Stimulated activated CD4-positive, alpha-beta T cell treated with anti-CD3 and anti-CD28 coated beads, TNF-alpha, amount 100 ng/mL, for 24 hours (primary cell): ENCODE results near the gene EPHA2.
"Not testable (repeated sequence)": the region's sequence is repeated elsewhere in the genome, so short reads cannot be mapped to it uniquely, and the experiment has no call there.

Experiments used
- DNase-seq, 3 experiments: peaks; one replicate each; pipeline ENCODE4 v3.0.0-alpha.2; 2020; ENCODE audit warnings: low read depth in 3 of 3

Gene EPHA2

DNA sequence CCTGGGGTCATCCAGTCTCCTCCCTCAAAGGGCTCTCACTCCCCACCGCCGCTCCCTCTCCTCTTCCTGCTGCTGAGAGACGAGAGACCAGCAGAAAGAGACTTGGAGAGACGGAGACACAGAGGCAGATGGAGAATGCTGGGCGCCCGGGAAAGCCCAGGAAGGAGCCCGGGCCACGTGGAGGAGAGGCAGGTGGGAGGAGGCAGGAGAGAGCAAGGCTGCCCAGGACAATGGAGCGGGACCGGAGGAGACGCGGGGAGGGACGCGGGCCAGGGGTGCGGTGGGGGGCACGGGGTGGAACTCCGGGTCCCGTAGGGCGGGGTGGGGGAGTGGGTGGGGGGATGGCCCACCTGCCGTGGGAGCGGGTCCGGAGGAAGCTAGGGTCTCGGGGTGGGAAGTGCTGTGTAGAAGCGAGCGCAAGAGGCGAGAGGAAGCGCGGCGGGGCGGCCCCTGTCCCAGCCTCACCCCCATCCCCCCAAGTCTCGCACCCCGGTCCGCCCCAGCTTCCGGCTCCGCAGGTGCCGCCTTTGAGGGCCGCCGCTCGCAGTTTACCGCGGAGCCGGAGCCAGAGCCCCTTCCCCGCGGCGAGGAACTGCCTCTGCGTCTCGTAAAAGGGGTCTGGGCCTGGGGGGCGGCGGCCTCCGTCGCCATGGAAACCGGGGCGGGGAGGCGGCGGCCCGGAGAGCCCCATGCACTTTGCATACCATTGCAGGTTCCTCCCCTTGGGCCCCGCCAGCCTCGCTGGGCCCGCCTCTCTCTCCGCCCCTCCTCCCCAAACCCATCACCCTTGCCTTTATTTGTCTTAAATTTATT is 11.7 kb upstream of the EPHA2 start:
- peak; percentile 33 to 53 (median 37) for DNase-seq

DNA sequence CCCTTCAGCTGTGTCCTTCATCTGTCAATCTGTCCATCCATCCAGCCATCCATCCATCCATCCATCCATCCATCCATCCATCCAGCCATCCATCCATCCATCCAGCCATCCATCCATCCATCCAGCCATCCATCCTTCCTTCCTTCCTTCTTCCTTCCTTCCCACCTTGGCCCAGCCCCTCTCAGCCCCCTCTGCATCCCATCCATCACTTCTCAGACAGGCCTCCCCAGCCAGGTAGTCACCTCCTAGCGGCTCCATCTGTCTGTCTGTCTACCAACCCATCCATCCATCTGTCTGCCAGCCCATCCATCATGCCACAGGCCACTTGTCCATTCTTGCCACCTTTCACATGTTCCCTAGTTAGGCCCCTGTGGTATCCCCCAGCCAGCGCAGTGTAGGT is 10.2 kb upstream of the EPHA2 start:
- DNase-seq: no peak

DNA sequence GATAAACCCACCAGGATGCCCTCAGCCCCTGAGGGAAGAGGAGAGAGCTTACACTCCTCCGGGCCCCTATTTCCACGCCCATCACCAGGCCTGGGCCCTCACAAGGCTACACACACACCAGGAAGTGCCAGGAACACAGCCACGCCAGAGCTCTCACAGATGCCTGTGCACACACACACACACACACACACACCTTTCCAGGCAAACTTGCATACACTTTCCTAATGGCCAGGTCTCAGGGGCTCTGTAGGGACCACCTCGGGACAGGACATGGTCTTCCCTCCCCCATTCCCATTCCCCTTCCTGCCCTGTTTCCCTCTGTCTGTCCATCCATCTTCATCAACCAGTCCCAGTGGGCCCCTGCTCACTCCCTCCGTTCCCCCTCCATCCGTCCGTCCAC is 9.7 kb upstream of the EPHA2 start:
- DNase-seq: no peak

DNA sequence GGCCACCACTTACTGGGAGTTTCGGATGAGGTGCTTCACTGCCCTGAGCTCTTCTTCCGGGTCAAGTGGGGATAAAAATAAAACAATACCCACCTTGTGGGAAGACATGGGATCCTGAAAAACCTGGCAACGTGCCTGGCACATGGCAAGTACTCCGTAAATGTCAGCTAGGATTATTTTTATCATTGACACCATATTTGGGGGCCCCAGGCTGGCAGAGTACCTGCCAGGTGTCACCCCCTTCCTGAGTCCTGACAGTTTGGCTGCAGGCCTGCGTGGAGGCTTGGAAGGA is 9.2 kb upstream of the EPHA2 start:
- DNase-seq: no peak

DNA sequence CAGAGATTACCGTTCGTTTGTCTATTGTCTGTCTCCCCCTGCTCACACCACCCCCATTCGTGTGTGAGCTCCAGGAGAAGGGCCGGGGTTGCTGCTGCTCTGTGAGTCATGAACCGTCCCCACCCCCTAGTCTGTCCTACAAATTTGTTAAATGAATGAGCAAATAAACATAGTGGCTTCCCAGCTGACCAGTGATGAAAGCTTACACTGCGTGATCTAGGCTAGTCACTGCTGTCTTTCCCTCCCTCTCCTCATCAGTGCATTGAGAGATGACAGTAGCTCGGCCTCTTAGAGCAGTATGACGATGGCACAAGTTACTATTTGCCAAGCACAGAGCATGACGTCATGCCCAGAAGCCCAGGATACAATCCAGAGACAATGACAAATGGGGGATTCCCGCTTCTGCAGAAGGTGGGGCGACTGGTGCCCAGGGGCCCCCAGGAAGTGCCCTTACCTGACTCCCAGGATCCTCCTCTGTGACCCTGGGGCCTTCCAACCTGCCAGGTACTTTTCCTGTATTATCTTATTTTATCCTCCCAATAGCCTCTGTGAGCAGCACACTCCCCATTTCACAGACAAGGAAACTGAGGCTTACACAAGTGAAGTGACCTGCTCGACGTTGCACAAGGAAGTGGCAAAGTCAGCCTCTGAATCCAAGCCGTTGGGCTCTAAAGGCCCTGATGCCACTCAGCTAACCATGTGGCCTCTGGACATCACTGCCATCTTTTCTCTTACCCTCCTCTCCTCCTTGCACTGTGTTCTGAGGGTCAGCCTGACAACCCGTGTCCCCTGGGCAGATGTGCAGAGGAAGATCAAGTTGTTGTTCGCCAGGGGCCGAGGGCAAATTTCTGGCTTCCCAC is 8.6 kb upstream of the EPHA2 start:
- no peak for DNase-seq

DNA sequence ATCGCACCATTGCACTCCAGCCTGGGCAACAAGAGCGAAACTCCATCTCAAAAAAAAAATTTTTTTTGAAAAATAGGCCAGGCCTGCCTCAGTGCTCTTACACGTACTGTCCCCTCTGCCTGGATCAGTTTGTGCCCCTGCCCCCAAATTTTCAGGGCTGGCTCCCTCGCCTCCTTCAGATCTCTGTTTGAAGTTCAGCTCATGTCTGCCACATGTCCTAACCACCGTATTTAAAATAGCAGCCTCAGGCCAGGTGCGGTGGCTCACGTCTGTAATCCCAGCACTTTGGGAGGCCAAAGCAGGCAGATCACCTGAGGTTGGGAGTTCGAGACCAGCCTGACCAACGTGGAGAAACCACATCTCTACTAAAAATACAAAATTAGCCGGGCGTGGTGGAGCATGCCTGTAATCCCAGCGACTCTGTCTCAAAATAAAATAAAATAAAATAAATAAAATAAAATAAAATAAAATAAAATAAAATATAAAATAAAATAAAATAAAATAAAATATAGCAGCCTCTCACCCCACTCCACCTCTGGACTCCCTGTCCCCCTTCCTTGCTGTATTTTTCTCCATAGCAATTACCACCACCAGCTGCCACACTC is 7.8 kb upstream of the EPHA2 start:
- not testable (repeated sequence) for DNase-seq

DNA sequence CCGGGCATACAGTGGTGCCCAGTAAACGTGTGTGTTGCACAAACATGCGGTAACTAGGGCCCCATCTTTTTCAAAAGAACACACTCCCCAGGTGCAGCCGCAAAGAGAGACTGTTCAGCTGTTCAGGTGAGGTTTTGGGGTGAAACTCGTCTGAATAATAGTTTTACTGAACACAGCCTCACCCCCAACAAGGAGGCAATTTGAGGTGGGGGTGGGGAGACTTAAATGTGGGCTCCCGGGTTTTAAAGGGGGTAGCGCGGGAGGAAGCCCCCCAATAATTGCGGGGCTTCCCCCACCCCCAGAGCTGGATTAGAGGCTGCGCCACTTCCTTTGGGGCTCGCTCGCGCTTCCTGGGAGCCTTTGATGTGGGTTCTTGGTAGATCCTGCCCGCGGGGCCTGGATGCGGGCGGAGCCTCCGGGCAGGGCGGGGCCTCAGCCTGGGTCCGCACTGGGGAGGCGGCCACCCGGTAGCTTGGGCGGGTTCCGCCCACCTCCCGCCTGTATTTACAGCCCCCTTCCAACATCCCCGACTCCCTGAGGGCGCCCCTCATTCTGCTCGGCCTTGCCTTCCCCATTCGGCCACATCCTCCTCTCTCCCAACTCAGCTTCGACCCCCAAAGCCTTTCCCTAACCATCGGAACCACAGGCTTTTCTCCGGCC is 6.4 kb upstream of the EPHA2 start:
- peak in 2 of 3 experiments; percentile 17 to 62 for DNase-seq

DNA sequence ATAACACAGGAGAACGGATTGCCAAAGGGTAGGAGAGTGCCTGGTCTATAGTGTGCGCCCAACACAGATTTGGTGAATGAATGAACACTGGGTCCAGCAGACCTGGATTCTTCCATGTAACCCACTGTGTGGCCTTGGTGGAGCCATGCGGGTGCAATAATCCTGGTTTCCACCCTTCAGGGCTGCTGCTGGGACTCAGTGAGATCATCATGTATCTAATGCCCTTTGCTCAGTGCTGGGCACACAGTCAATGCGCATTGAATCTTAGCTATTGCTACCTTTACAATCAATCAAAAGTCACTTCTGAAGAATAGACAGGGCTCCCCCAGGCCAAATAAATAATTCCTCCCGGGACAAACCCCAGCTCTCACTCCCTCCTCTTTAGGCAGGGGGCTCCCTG is 5.8 kb upstream of the EPHA2 start:
- no peak for DNase-seq

DNA sequence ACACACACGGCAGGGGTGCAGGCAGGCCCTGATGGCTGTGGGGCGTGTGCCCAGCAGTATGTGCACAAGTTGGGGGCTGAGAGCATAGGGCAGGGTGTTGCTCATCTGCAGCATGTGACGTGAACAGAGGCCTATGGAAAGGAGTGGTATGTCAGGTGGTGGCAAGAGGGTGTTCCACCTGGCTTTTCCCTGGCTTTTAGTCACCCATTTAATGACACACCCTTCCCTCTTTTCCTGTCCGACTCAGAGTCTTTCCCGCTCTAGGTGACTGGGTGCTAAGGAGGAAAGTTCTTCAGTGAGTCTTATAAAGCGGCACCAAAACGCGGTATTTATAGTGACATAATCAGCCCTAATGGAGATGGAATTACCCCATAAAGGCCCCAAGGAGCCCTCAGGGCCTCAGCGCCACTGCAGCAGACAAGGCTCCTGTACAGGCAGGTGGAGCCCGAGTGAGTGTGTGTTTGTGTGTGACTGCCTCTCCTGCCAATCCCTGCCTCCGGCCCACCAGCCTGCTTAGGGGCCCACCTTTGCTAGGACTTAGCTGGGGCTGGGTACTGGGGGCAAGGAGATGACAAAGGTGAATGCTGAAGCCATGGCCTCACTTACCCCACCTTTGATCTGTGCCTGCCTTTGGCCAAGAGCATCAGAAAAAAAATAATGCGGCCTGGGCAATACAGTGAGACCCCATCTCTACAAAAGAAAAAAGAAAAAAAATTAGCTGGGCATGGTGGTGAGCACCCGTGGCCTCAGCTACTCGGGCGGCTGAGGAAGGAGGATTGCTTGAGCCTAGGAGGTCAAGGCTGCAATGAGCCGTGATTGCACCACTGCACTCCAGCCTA is 3.3 kb upstream of the EPHA2 start:
- DNase-seq: no peak

DNA sequence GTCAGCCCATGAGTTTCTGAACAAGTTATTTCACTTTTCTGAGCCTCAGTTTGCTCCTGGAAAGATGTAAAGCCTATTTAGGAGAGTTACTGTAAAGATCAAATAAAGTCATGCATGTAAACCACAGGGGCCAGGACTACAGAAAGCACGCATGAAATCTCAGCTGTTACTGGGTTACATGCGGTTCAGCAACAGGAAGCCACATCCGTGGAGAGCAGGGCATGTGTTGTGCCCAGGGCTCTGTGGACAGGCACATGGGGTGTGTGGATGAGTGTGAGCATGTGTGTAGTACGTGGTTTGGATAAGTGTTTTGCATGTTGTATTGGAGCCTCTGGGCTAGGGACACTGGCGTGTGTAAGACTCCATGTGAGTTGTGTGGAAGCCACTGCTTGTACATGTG is 2.2 kb upstream of the EPHA2 start:
- DNase-seq: no peak

DNA sequence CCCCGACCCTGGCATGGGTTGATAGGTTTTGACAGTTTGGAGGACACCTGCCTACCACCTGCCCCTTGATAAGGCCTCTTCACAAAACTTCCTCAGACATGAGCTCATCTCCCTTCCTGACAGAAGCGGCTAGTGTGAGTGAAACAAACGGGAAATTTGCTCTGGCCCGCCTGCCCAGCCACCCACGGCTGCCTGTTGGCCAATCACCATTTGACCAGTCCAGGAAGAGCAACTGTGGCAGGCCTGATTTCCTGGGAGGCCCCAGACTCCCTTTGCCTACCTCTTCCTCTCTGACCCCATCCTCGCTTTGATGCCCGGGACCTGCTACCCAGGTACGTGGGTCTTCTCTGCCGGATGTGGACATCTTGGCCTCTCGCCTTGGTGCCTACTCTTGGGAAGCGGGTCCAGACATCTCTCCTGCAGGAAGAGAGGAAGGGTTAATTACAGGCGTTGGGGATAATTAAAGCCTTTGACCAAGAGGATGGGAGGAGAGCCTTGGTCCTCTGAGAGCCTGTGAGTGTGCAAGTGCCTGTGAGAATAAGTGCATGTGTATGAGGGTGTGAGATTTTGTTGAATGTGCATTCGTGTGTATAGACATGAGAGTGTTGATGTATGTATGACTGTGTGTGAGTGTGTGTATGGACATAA is 1.1 kb upstream of the EPHA2 start:
- DNase-seq: no peak

DNA sequence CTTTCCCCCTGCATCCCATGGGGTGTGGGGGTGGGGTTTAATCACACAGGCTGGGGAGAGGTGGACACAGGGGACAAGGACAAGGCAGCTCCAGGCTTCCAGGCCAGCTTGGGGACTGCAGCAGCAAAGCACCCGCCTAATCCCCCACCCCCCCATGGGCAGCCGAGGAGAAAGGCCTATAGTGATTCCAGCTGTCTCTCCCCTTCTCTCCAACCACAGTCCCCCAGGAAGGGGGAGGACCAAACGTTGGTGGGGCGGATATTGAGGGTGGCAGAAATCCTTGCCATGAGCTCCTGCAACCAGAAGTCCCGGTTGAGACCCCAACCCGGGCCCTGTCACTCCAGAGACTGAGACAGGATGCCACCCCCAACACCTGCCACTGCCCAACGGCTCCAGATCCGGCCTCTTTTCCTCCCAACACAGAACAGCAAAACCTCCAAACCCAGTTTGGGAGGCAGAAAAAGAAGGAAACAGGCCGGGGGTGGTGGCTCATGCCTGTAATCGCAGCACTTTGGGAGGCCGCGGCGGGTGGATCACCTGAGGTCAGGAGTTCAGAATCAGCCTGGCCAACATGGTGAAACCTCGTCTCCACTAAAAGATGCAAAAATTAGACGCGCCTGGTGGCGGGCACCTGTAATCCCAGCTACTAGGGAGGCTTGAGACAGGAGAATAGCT is 1.7 kb downstream of the EPHA2 start:
- no peak for DNase-seq

DNA sequence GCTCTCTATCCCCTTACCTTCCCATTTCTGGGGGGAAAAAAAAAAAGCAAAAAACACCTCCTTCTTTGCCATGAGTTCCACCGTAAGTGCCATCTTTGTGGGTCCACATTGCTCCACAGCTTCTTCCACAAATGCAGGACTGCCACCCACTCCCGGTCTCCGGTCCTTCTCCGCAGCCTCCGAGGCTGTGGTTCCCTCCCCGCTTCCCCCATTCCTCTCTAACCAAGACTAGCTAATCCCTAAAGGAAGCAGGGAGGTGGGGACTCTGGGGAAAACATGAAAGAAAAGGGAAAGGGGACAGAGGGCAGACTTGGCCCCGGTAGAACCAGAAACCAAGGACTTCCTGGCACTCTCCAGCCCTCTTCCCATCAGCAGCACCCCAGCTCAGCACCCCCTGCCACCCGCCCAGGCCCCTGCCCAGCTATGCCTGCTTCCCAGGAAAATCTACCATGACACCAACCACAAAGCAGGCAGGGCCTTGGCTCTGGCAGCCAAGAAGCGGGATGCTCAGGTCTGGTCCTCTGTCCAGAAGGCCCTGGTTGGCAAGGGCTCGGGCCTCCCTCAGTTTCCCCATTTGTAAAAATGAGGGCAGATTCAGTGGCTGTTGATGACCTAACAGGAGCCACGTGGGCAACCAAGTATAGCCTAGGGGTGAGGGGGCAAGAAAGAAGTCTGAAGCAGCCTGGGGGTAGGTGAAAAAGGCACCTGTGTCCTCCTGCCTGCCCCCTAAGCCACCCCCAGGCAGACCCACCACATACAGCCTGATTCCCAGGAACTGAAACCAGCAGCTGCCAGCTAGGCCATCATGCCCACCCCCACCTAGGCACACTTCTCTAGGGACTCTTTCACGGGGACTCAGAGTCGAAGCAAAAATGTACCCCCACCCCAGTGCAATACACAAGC is 2.5 kb downstream of the EPHA2 start:
- DNase-seq: no peak

DNA sequence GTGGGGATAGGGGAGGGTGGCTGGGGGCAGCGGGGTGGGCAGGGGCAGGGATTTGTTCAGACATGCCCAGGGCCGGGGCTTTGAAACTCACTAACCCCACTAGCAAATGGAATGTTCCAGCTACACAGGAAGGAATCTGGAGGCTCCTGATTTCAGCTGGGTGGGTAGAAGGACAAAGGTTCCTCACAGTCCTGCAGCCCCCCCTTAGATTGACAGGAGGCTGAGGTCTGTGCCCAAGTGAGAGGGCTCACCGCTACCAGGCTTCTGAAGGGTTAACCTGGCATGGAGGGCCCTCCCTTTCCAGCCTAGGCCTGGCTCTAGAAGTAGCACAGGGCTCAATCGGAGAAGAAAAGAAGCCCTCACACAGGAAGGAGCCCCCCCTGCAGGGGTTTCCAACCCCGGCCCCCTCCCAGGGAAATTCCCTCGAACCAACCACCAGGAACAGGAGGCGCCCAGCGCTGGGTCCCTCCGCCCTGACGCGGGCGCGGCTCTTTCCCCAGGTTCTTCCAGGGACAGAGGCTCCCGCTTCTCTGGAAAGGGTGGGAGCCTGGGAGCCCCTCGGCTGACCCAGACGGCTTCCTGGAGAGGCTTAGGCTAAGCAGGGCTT is 3.3 kb downstream of the EPHA2 start:
- no peak for DNase-seq

DNA sequence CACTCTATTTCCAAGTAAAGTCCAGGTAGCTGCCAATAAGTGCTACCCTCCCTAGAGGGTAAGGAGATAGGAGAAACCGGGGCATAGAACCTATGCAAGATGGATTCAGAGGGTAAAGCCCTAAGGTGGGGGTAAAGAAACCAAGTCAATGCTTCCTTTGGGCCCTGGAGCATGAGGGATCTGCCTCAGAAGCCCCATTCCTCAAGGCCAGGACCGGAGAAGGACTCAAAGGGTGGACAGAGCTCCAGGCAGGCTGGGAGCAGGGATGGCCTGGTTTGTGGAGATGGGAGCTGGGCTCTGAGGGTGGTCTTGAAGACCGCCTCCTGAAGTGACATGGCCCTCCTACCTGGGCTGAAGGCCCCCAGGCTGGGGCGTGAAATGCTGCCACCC is 3.9 kb downstream of the EPHA2 start:
- no peak for DNase-seq

DNA sequence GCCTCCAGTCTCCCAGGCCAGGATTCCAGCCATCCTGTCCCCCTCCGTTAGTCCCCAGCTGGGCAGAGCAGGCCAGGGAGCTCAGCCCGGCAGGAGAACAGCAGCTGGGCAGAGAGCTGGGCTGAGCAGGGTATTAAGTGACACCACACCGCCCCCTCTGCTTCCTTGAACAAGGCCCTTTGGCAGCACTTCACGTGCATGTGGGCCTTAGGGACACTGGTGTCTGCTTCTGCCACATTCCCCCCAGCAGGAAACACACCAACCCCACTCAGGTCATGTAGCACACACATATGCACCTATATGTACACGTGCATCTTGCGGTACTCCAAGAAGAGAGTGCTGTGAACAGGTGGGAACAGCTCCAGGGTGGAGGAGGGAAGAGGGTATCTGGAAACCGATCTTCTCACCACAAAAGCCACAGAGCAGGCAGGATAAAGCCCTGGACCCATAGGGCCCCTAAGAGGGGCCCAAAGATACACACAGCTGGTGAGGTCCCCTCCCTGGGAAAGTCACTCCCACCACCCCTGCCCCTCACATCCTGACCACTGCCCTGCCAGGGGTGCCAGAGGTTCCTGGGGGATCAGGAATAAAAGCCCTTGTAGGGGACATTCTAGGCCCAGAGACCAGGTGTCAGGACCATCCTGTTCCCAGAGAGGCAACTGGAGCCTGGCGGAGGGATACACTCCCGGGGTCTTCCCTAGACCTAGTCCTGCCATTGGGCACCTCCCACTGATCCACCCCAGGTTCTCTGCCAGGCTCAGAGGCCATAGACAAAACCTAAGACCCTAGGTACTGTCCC is 4.5 kb downstream of the EPHA2 start:
- no peak for DNase-seq

DNA sequence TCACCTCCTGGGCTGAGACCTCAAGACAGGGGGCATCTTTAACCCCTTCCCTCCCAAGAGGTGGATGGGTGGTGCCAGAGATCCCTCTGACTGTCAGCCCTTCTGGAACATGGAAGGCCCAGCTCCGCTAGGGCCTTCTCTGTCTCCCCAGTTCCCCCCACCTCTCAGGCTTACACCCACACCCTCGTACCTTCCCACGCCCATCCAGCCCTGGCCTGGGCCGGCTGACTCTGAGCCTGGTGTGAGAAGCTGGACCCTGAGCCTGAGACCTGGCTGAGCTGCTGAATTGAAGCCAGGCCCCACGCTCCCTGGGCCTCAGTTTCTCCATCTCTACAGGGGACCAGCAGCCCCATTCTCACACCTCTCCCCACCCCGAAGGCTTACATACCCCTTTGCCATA is 5.4 kb downstream of the EPHA2 start:
- DNase-seq: no peak
